ENCODE measurements around the gene ROBO3. TPM values are rescaled to one million over a fixed set of nuclear protein-coding genes. Genes with fewer than 3 reads are reported as not detected.

ROBO3 gene
- total and polyA plus RNA-seq, 12 donors: 1.7 to 87.4 (median 19.1) TPM

DNA sequence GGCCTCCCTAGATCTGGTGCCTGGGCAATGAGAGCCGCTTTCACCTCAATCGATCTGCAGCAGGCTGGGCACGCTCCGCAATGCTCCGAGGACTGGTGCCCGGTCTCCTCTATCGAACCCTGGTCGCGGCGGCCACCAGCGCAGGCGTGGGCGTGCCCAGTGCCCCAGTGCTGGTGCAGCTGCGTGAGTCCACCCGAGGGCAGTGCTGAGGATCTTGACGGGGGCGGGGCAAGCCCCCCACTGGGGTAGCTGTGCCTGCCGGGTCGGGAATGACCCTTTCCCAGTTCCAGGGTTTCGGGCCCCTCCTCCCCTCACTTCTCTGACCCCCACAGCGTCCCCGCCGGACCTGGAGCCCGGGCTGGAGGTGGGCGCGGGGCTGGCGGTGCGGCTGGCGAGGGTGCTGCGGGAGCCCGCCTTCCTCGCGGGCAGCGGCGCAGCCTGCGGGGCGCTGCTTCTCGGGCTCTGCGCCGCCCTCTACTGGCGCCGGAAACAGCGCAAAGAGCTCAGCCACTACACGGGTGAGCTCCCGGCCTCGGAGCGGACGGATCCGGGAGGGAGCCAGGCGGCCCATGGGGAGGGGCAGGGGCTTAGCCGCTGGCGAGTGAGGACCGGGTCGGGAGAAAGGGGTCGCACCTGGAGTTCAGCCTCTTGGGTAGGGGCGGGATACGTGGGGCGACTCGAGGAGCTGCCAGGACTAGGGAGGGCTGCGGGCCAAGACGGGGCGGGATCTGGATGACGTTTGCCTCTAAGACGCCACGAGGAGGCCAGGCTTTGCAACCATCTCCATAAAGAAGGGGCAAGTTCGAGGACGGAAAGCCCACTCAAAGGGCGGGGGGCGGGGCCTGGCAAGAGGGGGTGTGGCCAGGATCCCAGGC is 10.9 kb downstream of the ROBO3 start:
- peak; percentile 82 to 92 (median 87) for DNase-seq
- Histone ChIP-seq H3K36me3 (replicated peaks in 1 of 2) (no peaks in the 10 kb centered on the region), H3K4me1 (replicated peaks in 1 of 2) (peaks cover 4 to 14% of the 10 kb centered on the region in 2 donors), H3K9me3 (replicated peaks in 1 of 3) (no peaks in the 10 kb centered on the region), H3K27me3 (peaks cover 16% of the 10 kb centered on the region), H3K27ac (peak overlapping the region; percentile 70 to 94 (median 85)), H3K4me3 (peak overlapping the region; percentile 16 to 63 (median 44))
- TF ChIP-seq POLR2A (IDR thresholded peaks at IDR 0.05): peak in 1 of 2 donors; percentile 49
- TF ChIP-seq, protein P1, sequence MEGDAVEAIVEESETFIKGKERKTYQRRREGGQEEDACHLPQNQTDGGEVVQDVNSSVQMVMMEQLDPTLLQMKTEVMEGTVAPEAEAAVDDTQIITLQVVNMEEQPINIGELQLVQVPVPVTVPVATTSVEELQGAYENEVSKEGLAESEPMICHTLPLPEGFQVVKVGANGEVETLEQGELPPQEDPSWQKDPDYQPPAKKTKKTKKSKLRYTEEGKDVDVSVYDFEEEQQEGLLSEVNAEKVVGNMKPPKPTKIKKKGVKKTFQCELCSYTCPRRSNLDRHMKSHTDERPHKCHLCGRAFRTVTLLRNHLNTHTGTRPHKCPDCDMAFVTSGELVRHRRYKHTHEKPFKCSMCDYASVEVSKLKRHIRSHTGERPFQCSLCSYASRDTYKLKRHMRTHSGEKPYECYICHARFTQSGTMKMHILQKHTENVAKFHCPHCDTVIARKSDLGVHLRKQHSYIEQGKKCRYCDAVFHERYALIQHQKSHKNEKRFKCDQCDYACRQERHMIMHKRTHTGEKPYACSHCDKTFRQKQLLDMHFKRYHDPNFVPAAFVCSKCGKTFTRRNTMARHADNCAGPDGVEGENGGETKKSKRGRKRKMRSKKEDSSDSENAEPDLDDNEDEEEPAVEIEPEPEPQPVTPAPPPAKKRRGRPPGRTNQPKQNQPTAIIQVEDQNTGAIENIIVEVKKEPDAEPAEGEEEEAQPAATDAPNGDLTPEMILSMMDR (IDR thresholded peaks at IDR 0.05): peak; percentile 45 to 80 (median 68)
- intact Hi-C loops (cut with DNase I): no loop called here
- WGBS, 4 donors: 0 to 3% (median 1%) methylated on average over 7 to 69 of the region's 69 CpGs

DNA sequence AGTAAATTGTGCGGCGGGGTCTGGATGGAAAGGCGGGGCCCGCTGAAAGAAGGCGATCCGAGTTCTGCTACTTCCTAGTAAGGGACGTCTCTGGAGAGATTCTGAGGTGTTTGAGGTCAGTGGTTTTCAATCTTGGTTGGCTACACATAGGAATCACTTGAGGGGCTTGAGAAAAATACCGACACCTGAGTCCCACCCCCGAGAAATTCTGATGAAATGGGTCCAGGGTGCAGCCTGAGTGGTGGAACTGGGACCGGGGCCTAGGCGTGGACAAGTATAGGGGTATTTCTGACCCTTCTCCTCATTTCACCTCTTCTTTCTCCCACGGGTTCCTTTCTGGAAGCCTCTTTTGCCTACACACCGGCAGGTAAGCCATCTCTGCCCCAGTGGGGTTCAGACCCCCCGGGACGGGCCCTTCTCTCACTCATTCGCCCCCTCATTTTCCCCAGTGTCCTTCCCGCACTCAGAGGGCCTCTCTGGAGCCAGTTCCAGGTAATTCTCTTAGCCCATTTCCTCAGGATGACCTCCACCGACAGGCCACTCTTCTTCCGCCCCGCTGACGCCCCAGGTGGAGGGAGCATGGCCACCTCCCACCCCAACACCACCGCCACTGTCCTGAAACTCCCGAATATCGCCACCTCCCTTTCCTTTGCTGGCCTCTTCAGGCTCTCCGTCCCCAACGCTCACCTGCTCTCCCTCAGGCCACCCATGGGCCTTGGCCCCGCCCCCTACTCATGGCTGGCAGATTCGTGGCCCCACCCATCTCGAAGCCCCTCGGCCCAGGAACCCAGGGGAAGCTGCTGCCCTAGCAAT is 11.8 kb downstream of the ROBO3 start:
- peak overlapping the region in 3 of 4 donors; percentile 16 to 63 (median 40) for H3K4me3 ChIP-seq
- WGBS, 4 donors: 31 to 51% (median 41%) methylated on average over 29 to 30 of the region's 30 CpGs
- intact Hi-C loops (cut with DNase I): no loop called here
- DNase-seq: no peak
- H3K4me1 ChIP-seq (replicated peaks in 1 of 2): peaks cover 4 to 14% of the 10 kb centered on the region in 2 donors
- TF ChIP-seq, protein P1 (IDR thresholded peaks at IDR 0.05): no peak
- TF ChIP-seq POLR2A (IDR thresholded peaks at IDR 0.05): no peak
- H3K36me3 ChIP-seq (replicated peaks in 1 of 2): no peaks in the 10 kb centered on the region
- H3K27me3 ChIP-seq: peaks cover 13% of the 10 kb centered on the region
- H3K27ac ChIP-seq: peak overlapping the region in 3 of 5 donors; percentile 70 to 94 (median 89)
- no peaks in the 10 kb centered on the region for H3K9me3 ChIP-seq (replicated peaks in 1 of 3)

DNA sequence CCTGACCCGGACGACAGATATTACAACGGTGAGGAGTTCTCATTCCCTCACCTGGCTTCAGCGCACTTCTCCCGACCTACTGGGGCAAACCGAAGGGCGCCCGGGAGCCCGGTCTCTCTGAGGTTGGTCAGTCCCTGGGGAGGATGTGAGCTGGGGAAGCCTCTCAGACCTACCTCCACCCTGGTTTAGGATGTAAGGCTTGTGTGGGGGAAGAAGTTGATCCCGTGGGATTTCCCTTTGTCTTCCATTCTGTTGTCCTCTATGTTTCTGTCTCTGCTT is 12.3 kb downstream of the ROBO3 start:
- Histone ChIP-seq H3K27me3 (peaks cover 10% of the 10 kb centered on the region), H3K36me3 (replicated peaks in 1 of 2) (no peaks in the 10 kb centered on the region), H3K9me3 (replicated peaks in 1 of 3) (no peaks in the 10 kb centered on the region), H3K27ac (peak overlapping the region in 1 of 5 donors; percentile 94), H3K4me3 (peak overlapping the region in 1 of 4 donors; percentile 63), H3K4me1 (replicated peaks in 1 of 2) (peaks cover 6 to 14% of the 10 kb centered on the region in 2 donors)
- no peak for DNase-seq
- TF ChIP-seq, protein P1 (IDR thresholded peaks at IDR 0.05): no peak
- TF ChIP-seq POLR2A (IDR thresholded peaks at IDR 0.05): no peak
- 65 to 83% (median 67%) methylated on average over 10 of the region's 10 CpGs for WGBS, 4 donors
- intact Hi-C loops (cut with DNase I): no loop called here
